Activated naive CD8-positive, alpha-beta T cell treated with anti-CD3 and anti-CD28 coated beads for 36 hours (primary cell): ENCODE results near the gene IGDCC3. TPM values are rescaled to one million over a fixed set of nuclear protein-coding genes. Genes with fewer than 3 reads are reported as not detected.

Experiments used
- DNase-seq: peaks from one replicate; pipeline ENCODE4 v3.0.0; 2021
- H3K27ac Mint-ChIP-seq: one replicate; pipeline ENCODE4 v1.8.0; 2022; ENCODE audit warnings: mild to moderate bottlenecking, moderate library complexity, mixed read lengths
- H3K27me3 Mint-ChIP-seq: one replicate; pipeline ENCODE4 v1.8.0; 2022; ENCODE audit warnings: mild to moderate bottlenecking, mixed read lengths
- H3K36me3 Mint-ChIP-seq: one replicate; pipeline ENCODE4 v1.8.0; 2021; ENCODE audit warnings: mild to moderate bottlenecking, mixed read lengths
- H3K4me1 Mint-ChIP-seq: one replicate; pipeline ENCODE4 v1.8.0; 2021; ENCODE audit warnings: mixed read lengths
- H3K4me3 Mint-ChIP-seq: one replicate; pipeline ENCODE4 v1.8.0; 2022; ENCODE audit warnings: mild to moderate bottlenecking, moderate library complexity, mixed read lengths
- H3K9me3 Mint-ChIP-seq: one replicate; pipeline ENCODE4 v1.8.0; 2022; ENCODE audit warnings: mixed read lengths
- total RNA-seq, 2 experiments: library from RNA; stranded (reverse); gene quantifications; one replicate each; pipeline ENCODE4 v1.2.3, GENCODE V29; 2021

IGDCC3 gene
- total RNA-seq, 2 experiments from 2014 or later = not detected

DNA sequence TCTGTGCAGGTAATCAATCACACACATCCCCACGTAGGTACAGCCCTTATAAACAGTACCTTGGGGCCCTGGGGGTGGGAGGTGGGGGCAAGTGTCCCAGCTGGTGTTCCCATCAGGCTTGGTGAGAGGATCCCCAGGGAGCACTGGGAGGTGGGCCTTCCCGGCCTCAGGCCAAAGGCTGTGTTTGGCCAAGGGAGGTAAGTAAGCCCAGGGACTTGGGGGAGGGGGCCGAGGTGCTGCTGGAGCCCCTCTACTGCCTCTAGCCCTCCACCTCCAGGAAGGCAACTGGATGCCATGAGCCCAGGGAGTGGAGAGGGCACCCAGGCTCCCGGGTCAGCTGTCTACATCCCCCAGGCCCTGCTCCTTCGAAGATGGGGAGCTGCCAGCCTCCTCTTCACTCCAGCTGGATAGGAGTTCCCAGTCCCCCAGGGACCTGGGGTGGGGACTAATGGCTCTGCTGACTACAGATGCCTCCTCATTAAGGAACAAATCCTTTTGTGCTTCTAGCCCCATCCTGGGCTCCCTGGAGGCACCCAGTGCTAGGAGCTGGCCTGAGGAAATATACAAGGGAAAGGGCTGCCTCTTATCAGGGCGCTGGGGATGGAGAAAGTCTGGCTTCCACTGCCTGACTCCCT is 40.2 kb downstream of the IGDCC3 start:
- DNase-seq = no peak
- H3K27ac Mint-ChIP-seq = no peak overlapping the region
- no peak overlapping the region for H3K4me3 Mint-ChIP-seq
- no peaks in the 10 kb centered on the region for H3K36me3 Mint-ChIP-seq
- no peaks in the 10 kb centered on the region for H3K9me3 Mint-ChIP-seq
- H3K4me1 Mint-ChIP-seq = no peaks in the 10 kb centered on the region
- peaks cover 10% of the 10 kb centered on the region for H3K27me3 Mint-ChIP-seq

DNA sequence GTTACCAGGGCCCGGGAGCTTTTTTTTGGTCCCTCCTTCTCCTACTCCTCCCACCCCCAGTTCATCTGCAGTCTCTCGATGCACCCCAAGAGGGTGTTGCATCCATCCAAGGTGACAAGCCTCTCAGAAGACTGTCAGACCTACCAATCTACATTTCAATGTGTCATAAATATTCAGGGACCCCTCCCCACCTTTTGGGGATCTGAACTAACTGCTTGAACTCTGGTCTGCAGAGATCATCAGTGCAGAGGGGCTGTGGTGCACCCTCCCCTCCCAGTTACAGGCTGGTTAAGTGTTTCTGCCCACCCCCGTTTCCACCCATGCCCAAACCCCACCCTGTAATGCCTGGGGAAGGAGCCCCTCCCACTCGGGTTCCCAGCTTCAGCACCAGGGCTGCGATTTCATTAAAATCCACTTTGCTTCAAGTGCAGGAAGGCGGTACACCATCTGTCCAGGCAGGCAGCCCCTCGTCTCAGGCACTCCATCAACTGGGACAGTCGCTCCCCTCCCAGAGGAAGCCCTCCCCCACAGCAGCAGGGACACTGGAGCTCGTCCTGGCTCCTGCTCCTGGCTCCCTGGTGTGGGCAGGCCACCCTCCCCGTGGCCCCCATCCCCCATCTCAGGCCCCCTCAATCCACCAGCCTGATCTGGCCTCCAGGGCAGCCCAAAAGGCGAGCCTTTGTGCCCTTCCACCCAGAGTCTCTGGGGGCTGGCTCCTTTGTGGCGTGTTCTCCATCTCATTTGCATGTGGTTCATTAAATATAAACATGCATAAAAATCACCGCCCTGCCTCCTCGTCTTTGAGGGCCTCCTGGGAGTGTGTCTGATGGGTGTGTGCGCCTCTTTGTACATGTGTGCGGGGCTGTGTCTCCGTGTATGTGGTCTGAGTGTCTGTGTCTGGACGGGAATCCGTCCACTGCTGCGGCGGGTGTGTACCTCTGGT is 41.0 kb downstream of the IGDCC3 start:
- H3K4me3 Mint-ChIP-seq = no peak overlapping the region

GRCh38 chr15:65335278-65336055 is 42.3 kb downstream of the IGDCC3 start:
- Mint-ChIP-seq H3K27me3 (peaks cover 7% of the 10 kb centered on the region), H3K4me3 (no peak overlapping the region), H3K9me3 (no peaks in the 10 kb centered on the region), H3K27ac (no peak overlapping the region), H3K4me1 (no peaks in the 10 kb centered on the region), H3K36me3 (no peaks in the 10 kb centered on the region)
- DNase-seq = no peak

More for the DNA sequence above, 41.0 kb downstream of the IGDCC3 start:
- H3K9me3 Mint-ChIP-seq = no peaks in the 10 kb centered on the region
- H3K36me3 Mint-ChIP-seq = no peaks in the 10 kb centered on the region
- DNase-seq = no peak
- H3K4me1 Mint-ChIP-seq = no peaks in the 10 kb centered on the region
- H3K27me3 Mint-ChIP-seq = peaks cover 10% of the 10 kb centered on the region
- H3K27ac Mint-ChIP-seq = no peak overlapping the region

DNA sequence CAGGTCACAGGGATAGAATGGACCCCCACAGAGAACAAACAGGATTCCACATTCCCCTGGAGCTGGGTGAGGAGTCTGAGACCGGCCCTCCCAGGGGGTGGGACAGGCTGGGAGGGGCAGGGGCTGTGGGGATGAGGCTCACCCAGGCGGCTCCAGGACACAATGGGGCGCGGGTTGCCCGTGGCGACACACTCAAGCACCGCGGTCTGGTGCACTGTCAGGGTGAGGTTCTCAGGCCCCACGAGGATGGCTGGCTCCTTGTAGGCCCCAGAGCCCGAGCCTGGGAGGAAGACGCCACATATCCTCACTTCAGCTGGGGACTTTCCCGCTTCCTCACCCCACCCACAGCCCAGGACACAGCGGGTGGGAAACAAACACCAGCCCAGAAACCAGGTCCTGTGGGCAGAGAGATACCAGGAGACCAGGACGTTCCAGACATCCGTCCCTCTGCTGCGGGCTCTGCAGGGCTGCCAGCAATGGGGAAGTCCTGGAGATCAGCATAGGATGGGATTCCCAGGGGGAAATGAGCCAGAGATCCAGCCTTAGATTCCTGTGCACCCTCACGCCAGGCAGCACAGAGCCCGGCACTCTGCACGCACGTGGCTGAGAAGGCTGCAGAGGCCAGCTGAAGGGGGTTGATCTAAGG is 43.1 kb downstream of the IGDCC3 start:
- no peak overlapping the region for H3K4me3 Mint-ChIP-seq
- no peak overlapping the region for H3K27ac Mint-ChIP-seq
- no peaks in the 10 kb centered on the region for H3K4me1 Mint-ChIP-seq
- peaks cover 3% of the 10 kb centered on the region for H3K27me3 Mint-ChIP-seq
- H3K9me3 Mint-ChIP-seq = no peaks in the 10 kb centered on the region
- H3K36me3 Mint-ChIP-seq = no peaks in the 10 kb centered on the region
- DNase-seq = no peak

- H3K4me1 Mint-ChIP-seq = no peaks in the 10 kb centered on the region
- peaks cover 3% of the 10 kb centered on the region for H3K27me3 Mint-ChIP-seq
- H3K36me3 Mint-ChIP-seq = no peaks in the 10 kb centered on the region
- H3K4me3 Mint-ChIP-seq = no peak overlapping the region
- no peak for DNase-seq
- H3K9me3 Mint-ChIP-seq = no peaks in the 10 kb centered on the region
- H3K27ac Mint-ChIP-seq = no peak overlapping the region
These were observed 43.9 kb downstream of the IGDCC3 start for GRCh38 chr15:65333856-65334255.

GRCh38 chr15:65333148-65333820 is 44.5 kb downstream of the IGDCC3 start:
- H3K27me3 Mint-ChIP-seq = peaks cover 4% of the 10 kb centered on the region
- no peak overlapping the region for H3K4me3 Mint-ChIP-seq
- H3K27ac Mint-ChIP-seq = no peak overlapping the region
- no peaks in the 10 kb centered on the region for H3K36me3 Mint-ChIP-seq
- no peak for DNase-seq
- no peaks in the 10 kb centered on the region for H3K9me3 Mint-ChIP-seq
- no peaks in the 10 kb centered on the region for H3K4me1 Mint-ChIP-seq

GRCh38 chr15:65332391-65333147 is 45.2 kb downstream of the IGDCC3 start:
- H3K4me3 Mint-ChIP-seq = no peak overlapping the region

DNA sequence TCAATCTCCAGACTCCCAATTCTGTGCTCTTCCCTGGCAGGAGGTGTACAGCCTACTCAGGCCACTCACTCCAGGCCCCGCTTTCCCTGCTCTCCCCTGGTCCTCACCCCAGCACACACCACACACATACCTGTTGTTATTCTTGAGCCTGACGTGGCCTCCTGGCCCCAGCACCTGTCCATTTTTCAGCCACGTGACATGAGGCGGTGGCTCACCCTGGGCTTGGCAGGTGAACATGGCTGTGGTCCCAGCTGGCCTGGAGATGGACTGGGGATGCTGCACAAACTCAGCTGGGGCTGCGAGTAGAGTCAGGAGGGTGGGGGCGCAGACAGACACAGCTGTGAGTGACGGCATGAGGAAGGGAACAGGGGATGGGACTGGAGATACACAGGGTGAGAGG is 46.0 kb downstream of the IGDCC3 start:
- Mint-ChIP-seq H3K4me3 (no peak overlapping the region), H3K36me3 (no peaks in the 10 kb centered on the region), H3K27ac (no peak overlapping the region), H3K9me3 (no peaks in the 10 kb centered on the region), H3K4me1 (no peaks in the 10 kb centered on the region), H3K27me3 (peaks cover 9% of the 10 kb centered on the region)
- DNase-seq = no peak

More at GRCh38 chr15:65332391-65333147, 45.2 kb downstream of the IGDCC3 start:
- Mint-ChIP-seq H3K9me3 (no peaks in the 10 kb centered on the region), H3K4me1 (no peaks in the 10 kb centered on the region), H3K27ac (no peak overlapping the region), H3K27me3 (peaks cover 9% of the 10 kb centered on the region), H3K36me3 (no peaks in the 10 kb centered on the region)
- DNase-seq = no peak

DNA sequence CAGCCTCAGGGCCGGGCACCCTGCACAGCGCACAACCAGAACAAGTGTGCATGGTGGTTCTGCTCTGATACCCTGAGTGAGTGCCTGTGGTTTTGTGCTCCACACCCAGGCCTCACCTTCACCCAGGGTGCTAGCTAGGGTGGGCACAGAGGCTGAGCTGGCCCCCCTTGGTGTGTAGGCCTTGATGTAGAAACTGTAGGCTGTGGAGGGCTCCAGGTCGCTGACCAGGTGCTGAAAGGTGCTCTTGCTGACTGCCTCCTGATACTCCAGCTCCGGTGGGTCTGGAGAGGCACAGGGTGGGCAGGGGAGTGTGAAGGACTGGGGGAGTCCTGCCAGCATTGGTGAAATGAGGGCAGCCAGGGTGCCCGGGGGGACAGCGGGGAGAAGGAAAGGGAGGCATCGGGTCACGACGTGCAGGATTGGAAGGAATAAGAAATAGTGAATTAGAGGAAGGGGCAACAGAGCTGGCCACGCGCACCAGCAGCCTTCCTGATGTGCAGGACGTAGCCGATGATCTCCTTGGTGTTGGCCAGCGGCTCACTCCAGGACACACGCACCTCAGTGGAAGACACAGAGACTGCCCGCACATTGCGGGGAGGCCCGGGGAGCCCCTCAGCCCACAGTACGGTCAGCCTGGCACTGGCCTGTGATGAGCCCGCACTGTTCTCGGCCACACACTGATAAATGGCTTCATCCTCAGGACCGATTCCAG is 46.7 kb downstream of the IGDCC3 start:
- Mint-ChIP-seq H3K4me3 (no peak overlapping the region), H3K36me3 (no peaks in the 10 kb centered on the region), H3K9me3 (no peaks in the 10 kb centered on the region), H3K4me1 (no peaks in the 10 kb centered on the region), H3K27me3 (peaks cover 9% of the 10 kb centered on the region), H3K27ac (no peak overlapping the region)
- no peak for DNase-seq

GRCh38 chr15:65329984-65330735 is 47.6 kb downstream of the IGDCC3 start:
- no peaks in the 10 kb centered on the region for H3K36me3 Mint-ChIP-seq
- no peak for DNase-seq
- H3K9me3 Mint-ChIP-seq = no peaks in the 10 kb centered on the region
- no peak overlapping the region for H3K4me3 Mint-ChIP-seq
- peaks cover 9% of the 10 kb centered on the region for H3K27me3 Mint-ChIP-seq
- no peak overlapping the region for H3K27ac Mint-ChIP-seq
- H3K4me1 Mint-ChIP-seq = no peaks in the 10 kb centered on the region

- H3K27ac Mint-ChIP-seq = no peak overlapping the region
- H3K27me3 Mint-ChIP-seq = peaks cover 9% of the 10 kb centered on the region
These were observed 48.4 kb downstream of the IGDCC3 start for GRCh38 chr15:65329288-65329983.

DNA sequence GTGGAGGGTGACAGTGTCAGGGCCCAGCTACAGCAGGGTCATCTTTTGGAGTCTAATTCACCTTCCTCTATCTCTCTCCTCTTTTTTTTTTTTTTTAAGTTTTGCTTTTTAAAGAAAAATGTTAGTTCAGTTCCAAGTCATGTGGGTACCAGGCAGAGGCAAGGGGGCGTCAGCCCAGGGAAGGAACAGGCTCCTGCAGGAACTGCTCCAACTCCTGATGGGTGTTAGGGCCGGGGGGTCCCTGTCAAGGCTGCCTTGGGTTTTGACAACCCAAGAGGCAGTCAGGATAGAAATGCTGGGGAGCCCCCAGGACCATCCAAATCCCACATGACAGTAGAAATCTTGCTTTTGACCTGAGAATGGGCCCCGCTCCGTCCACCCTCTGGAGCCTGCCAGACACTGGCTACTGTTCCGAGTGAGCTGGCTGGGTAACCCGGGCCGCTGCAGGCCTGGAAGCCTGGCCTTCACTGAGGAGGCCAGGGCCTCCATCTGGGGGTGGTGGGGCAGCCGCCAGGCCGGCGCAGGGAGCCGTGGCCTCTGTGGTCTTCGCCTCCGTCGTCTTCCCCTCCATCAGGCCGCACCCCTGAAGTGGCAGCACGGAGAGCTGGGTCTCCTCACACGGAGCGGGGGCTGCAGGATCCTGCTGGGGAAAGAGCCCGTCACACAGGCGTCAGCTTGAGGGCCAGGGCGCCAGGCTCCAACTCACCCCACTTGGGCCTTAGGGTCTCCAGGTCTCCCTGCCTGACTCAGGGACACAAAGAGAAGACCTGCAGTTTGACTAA is 49.1 kb downstream of the IGDCC3 start:
- Mint-ChIP-seq H3K4me3 (no peak overlapping the region), H3K27ac (no peak overlapping the region), H3K4me1 (no peaks in the 10 kb centered on the region), H3K27me3 (peaks cover 12% of the 10 kb centered on the region), H3K36me3 (no peaks in the 10 kb centered on the region), H3K9me3 (no peaks in the 10 kb centered on the region)
- DNase-seq = no peak

More at GRCh38 chr15:65329288-65329983, 48.4 kb downstream of the IGDCC3 start:
- H3K4me3 Mint-ChIP-seq = no peak overlapping the region
- no peaks in the 10 kb centered on the region for H3K4me1 Mint-ChIP-seq
- no peaks in the 10 kb centered on the region for H3K9me3 Mint-ChIP-seq
- DNase-seq = no peak
- no peaks in the 10 kb centered on the region for H3K36me3 Mint-ChIP-seq
